K562 (cell line): ENCODE results near the gene TMEM61. TPM values are rescaled to one million over a fixed set of nuclear protein-coding genes. Genes with fewer than 3 reads are reported as not detected.

ENCODE experiments used
- ATF7 ChIP-seq: fragments of 450-650 bp; IDR thresholded peaks from 2 replicates; pipeline ENCODE4 v1.7.1; 2014; ENCODE audit warnings: mild to moderate bottlenecking, moderate library complexity
- CTBP1 ChIP-seq: fragments of 450-650 bp; IDR thresholded peaks from 2 replicates; pipeline ENCODE4 v1.6.1; 2016; ENCODE audit warnings: borderline replicate concordance
- CXXC5 ChIP-seq: fragments of 250-450 bp; sonication (Bioruptor Pico); IDR thresholded peaks from 2 replicates; pipeline ENCODE4 v1.8.0; 2022; ENCODE audit warnings: inconsistent platforms, mild to moderate bottlenecking, moderate library complexity
- ESRRA ChIP-seq: fragments of 450-650 bp; IDR thresholded peaks from 2 replicates; pipeline ENCODE4 v1.6.1; 2014; ENCODE audit warnings: low read depth, mild to moderate bottlenecking, moderate library complexity, borderline replicate concordance
- L3MBTL2 ChIP-seq: fragments of 450-650 bp; IDR thresholded peaks from 2 replicates; pipeline ENCODE4 v1.6.1; 2016; ENCODE audit warnings: mild to moderate bottlenecking, moderate library complexity
- MBD2 ChIP-seq: sonication (generic); IDR thresholded peaks from 2 replicates; pipeline ENCODE4 v1.6.1; 2016; ENCODE audit warnings: low read depth, borderline replicate concordance
- MTA3 ChIP-seq: fragments of 450-650 bp; formaldehyde crosslinking; IDR thresholded peaks from 2 replicates; pipeline ENCODE4 v1.6.1; 2017; ENCODE audit warnings: mild to moderate bottlenecking, borderline replicate concordance
- NR2C2 ChIP-seq, 2 experiments: fragments of 200-800 bp in 1 of 2; sonication (Bioruptor generic) in 1 of 2; sonication (generic) in 1 of 2; formaldehyde crosslinking in 1 of 2; IDR thresholded peaks; 2 replicates each; pipeline versions ENCODE4 v1.6.1 to v1.8.0; 2016 to 2022; ENCODE audit warnings: mild to moderate bottlenecking in 1 of 2, missing compliant biosample characterization in 1 of 2, missing genetic modification characterization in 1 of 2, missing genetic modification reagents in 1 of 2
- PHB ChIP-seq: fragments of 250-450 bp; sonication (Bioruptor Pico); IDR thresholded peaks from 2 replicates; pipeline ENCODE4 v1.5.0; 2021
- POLR2G ChIP-seq: fragments of 200-400 bp; formaldehyde crosslinking; IDR thresholded peaks from 2 replicates; pipeline ENCODE4 v1.6.1; 2017; ENCODE audit warnings: low read depth, mild to moderate bottlenecking, antibody characterized with exemption, low read length, moderate library complexity
- POLR2H ChIP-seq: IDR thresholded peaks from 2 replicates; pipeline ENCODE4 v1.6.1; 2016; ENCODE audit warnings: missing genetic modification characterization, low read depth, mild to moderate bottlenecking, control low read depth, missing compliant biosample characterization, moderate library complexity
- RAD21 ChIP-seq, 2 experiments: fragments of 250-450 bp in 1 of 2; fragments of 450-650 bp in 1 of 2; sonication (Bioruptor Pico) in 1 of 2; formaldehyde crosslinking in 1 of 2; IDR thresholded peaks in 1 of 2; conservative IDR thresholded peaks in 1 of 2; 2 replicates each; pipeline versions ENCODE4 v1.4.0 to v1.8.0; 2020 to 2022; ENCODE audit warnings: mild to moderate bottlenecking in 2 of 2, moderate library complexity in 1 of 2
- RBM14 ChIP-seq: fragments of 200-400 bp; formaldehyde crosslinking; IDR thresholded peaks from 2 replicates; pipeline ENCODE4 v1.6.1; 2018; ENCODE audit warnings: low read depth, mild to moderate bottlenecking, low read length, moderate library complexity, borderline replicate concordance; ENCODE audit not compliant: insufficient read depth
- ZNF263 ChIP-seq: sonication (generic); formaldehyde crosslinking; IDR thresholded peaks from 2 replicates; pipeline ENCODE4 v1.8.0; 2022; ENCODE audit warnings: mild to moderate bottlenecking, missing genetic modification reagents, borderline replicate concordance
- ZNF584 ChIP-seq: fragments of 200-800 bp; sonication (Bioruptor generic); IDR thresholded peaks from 2 replicates; pipeline ENCODE4 v1.6.1; 2016; ENCODE audit warnings: low read depth, mild to moderate bottlenecking, missing genetic modification characterization, missing compliant biosample characterization
- polyA plus RNA-seq, 8 experiments: library from polyadenylated mRNA; depleted of rRNA in 4 of 8; stranded (reverse) in 5 of 8; unstranded in 3 of 8; fragments of >200 nt; fragmentation: Nextera tagmentation in 2 of 8; fragmentation: Illumina TruSeq in 1 of 8; extraction: Ambion mirVana in 2 of 8; extraction: Trizol in 1 of 8; gene quantifications; 2 replicates each; pipeline versions ENCODE4 v1.2.1 to v1.2.3, GENCODE V29; 2011 to 2014; ENCODE audit warnings: inconsistent platforms in 1 of 8, missing spikeins in 1 of 8
- total RNA-seq, 7 experiments: library from RNA; depleted of rRNA in 6 of 7; stranded (reverse); fragments of >200 nt in 6 of 7; fragmentation: Illumina TruSeq in 2 of 7; extraction: Trizol in 2 of 7; gene quantifications; 2 replicates each; pipeline versions ENCODE4 v1.2.1 to v1.2.3, GENCODE V29; 2011 to 2021; ENCODE audit warnings: low replicate concordance in 1 of 7
- TF ChIP-seq, protein P1 (sequence below): fragments of 450-650 bp; conservative IDR thresholded peaks from 2 replicates; pipeline ENCODE4 v1.6.1; 2016; ENCODE audit warnings: missing genetic modification characterization, low read depth, mild to moderate bottlenecking, missing compliant biosample characterization, moderate library complexity
- TF ChIP-seq, protein P2 (sequence below): fragments of 450-650 bp; IDR thresholded peaks from 2 replicates; pipeline ENCODE4 v1.6.1; 2017; ENCODE audit warnings: antibody characterized with exemption, mild to moderate bottlenecking
- TF ChIP-seq, protein P3 (sequence below), 3 experiments: fragments of 200-800 bp in 1 of 3; fragments of 250-450 bp in 1 of 3; fragments of 450-650 bp in 1 of 3; sonication (Bioruptor Pico) in 1 of 3; sonication (Bioruptor generic) in 1 of 3; formaldehyde crosslinking in 1 of 3; IDR thresholded peaks; 2 replicates each; pipeline versions ENCODE4 v1.6.1 to v1.8.0; 2016 to 2022; ENCODE audit warnings: mild to moderate bottlenecking in 2 of 3, missing genetic modification characterization in 2 of 3, missing compliant biosample characterization in 1 of 3, moderate library complexity in 1 of 3

Gene TMEM61
- total and polyA plus RNA-seq, 9 of the 15 experiments (the other 6 are each of a cell fraction or from before 2014, with no cell fraction given): not detected

DNA sequence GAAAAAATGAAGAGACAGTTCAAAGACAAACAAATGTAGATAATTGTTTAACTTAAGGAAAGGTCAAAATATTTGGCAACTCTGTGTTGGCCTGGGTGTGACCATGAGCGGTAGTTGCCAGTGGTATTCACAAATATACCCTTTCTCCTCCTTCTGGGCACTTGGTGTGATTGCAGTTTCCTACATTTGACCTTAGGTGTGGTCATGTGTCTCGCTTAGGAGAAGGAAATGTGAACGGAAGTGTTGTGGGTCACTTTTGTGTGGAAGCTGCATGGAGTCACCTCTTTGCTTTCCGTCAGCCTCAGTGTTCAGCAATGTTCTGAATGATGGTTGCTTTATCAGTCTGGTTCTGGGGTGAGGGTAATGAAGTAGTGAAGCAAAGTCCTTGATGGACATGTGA is 55.5 kb downstream of the TMEM61 start (continued):
- TF ChIP-seq, protein P1, sequence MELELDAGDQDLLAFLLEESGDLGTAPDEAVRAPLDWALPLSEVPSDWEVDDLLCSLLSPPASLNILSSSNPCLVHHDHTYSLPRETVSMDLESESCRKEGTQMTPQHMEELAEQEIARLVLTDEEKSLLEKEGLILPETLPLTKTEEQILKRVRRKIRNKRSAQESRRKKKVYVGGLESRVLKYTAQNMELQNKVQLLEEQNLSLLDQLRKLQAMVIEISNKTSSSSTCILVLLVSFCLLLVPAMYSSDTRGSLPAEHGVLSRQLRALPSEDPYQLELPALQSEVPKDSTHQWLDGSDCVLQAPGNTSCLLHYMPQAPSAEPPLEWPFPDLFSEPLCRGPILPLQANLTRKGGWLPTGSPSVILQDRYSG (tag): 0 out of 2 replicates have a peak, but pooled peaks have one; percentile 47
- peak; percentile 62; the same call in 1 of the 2 replicates for TF ChIP-seq POLR2H
- TF ChIP-seq ATF7: peak; percentile 20; the same call in 1 of the 2 replicates
- 0 out of 2 replicates have a peak, but pooled peaks have one; percentile 27 for TF ChIP-seq MTA3
- TF ChIP-seq, protein P2, sequence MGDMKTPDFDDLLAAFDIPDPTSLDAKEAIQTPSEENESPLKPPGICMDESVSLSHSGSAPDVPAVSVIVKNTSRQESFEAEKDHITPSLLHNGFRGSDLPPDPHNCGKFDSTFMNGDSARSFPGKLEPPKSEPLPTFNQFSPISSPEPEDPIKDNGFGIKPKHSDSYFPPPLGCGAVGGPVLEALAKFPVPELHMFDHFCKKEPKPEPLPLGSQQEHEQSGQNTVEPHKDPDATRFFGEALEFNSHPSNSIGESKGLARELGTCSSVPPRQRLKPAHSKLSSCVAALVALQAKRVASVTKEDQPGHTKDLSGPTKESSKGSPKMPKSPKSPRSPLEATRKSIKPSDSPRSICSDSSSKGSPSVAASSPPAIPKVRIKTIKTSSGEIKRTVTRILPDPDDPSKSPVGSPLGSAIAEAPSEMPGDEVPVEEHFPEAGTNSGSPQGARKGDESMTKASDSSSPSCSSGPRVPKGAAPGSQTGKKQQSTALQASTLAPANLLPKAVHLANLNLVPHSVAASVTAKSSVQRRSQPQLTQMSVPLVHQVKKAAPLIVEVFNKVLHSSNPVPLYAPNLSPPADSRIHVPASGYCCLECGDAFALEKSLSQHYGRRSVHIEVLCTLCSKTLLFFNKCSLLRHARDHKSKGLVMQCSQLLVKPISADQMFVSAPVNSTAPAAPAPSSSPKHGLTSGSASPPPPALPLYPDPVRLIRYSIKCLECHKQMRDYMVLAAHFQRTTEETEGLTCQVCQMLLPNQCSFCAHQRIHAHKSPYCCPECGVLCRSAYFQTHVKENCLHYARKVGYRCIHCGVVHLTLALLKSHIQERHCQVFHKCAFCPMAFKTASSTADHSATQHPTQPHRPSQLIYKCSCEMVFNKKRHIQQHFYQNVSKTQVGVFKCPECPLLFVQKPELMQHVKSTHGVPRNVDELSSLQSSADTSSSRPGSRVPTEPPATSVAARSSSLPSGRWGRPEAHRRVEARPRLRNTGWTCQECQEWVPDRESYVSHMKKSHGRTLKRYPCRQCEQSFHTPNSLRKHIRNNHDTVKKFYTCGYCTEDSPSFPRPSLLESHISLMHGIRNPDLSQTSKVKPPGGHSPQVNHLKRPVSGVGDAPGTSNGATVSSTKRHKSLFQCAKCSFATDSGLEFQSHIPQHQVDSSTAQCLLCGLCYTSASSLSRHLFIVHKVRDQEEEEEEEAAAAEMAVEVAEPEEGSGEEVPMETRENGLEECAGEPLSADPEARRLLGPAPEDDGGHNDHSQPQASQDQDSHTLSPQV: 0 out of 2 replicates have a peak, but pooled peaks have one; percentile 42
- no peak for TF ChIP-seq RBM14
- TF ChIP-seq POLR2G: no peak
- peak in 1 of 2 experiments; percentile 41; a peak in 2 of 4 replicates for TF ChIP-seq RAD21 (CRISPR knock-in tag; conservative IDR thresholded peaks at IDR 0.05 in 1 of 2, IDR thresholded peaks at IDR 0.05 in 1 of 2)
- TF ChIP-seq CXXC5 (CRISPR knock-in tag): no peak
- TF ChIP-seq ESRRA: peak; percentile 80
- TF ChIP-seq ZNF584 (CRISPR knock-in tag): peak; percentile 62; the same call in 1 of the 2 replicates
- no peak for TF ChIP-seq PHB
- no peak for TF ChIP-seq MBD2
- no peak for TF ChIP-seq ZNF263
- TF ChIP-seq, protein P3, sequence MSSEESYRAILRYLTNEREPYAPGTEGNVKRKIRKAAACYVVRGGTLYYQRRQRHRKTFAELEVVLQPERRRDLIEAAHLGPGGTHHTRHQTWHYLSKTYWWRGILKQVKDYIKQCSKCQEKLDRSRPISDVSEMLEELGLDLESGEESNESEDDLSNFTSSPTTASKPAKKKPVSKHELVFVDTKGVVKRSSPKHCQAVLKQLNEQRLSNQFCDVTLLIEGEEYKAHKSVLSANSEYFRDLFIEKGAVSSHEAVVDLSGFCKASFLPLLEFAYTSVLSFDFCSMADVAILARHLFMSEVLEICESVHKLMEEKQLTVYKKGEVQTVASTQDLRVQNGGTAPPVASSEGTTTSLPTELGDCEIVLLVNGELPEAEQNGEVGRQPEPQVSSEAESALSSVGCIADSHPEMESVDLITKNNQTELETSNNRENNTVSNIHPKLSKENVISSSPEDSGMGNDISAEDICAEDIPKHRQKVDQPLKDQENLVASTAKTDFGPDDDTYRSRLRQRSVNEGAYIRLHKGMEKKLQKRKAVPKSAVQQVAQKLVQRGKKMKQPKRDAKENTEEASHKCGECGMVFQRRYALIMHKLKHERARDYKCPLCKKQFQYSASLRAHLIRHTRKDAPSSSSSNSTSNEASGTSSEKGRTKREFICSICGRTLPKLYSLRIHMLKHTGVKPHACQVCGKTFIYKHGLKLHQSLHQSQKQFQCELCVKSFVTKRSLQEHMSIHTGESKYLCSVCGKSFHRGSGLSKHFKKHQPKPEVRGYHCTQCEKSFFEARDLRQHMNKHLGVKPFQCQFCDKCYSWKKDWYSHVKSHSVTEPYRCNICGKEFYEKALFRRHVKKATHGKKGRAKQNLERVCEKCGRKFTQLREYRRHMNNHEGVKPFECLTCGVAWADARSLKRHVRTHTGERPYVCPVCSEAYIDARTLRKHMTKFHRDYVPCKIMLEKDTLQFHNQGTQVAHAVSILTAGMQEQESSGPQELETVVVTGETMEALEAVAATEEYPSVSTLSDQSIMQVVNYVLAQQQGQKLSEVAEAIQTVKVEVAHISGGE (CRISPR knock-in tag; IDR thresholded peaks at IDR 0.05): peak in 1 of 3 experiments; percentile 75; a peak in 2 of 6 replicates
- TF ChIP-seq L3MBTL2: peak; percentile 46; the same call in 1 of the 2 replicates
- 0 out of 2 replicates have a peak, but pooled peaks have one; percentile 23 for TF ChIP-seq CTBP1
- no peak for TF ChIP-seq NR2C2 (CRISPR knock-in tag; IDR thresholded peaks at IDR 0.05)
- peak; percentile 73 for TF ChIP-seq NR2C2 (tag; IDR thresholded peaks at IDR 0.05)
